Measurements from ENCODE around the gene BHLHE23.

DNA sequence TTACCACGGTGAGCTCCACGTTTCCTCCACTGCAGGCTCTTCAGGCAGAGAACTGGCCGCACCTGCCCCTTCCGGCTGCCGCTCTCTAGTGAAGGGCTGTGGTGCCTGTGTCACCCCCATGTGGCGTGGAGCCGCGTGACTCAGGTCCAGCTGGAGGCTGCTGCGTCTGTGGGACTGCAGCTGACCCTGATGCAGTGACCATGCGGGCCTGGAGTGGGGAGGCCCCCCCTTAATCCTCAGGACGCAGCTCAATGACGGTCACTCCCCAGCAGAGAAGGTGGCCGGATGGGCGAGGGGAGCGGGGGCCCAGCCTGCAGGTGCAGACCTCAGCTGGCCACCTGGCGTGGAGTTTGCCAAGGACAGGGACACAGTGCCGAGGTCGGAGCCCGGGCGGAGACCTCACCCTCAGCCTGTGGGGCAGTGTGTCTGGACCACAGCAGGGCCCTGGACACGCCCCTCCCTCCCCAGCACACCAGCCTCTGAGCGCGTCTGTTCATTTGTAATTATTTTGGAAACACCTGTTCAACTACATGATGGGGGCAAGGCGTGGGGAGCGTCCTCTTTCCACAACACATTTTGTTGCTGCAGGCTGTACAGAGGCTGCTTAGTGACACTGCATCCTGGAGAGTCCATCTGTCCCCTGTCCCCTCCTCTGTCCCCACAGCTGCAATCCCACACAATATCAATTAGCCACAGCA, 10.7 kb downstream of the BHLHE23 start:
- TF ChIP-seq CTCF (IDR thresholded peaks at IDR 0.05): no peak
- TF ChIP-seq POLR2A (IDR thresholded peaks at IDR 0.05): no peak

Measured in heart left ventricle (tissue), 13 donors.